Erythroblast (primary cell): ENCODE measurements around the gene GABBR2.

ENCODE experiments used
- GATA1 ChIP-seq: IDR thresholded peaks from 2 replicates; pipeline ENCODE4 v1.6.1; 2011; ENCODE audit warnings: low read depth, mild to moderate bottlenecking, control low read depth, low read length, moderate library complexity
- POLR2A ChIP-seq: IDR thresholded peaks from 2 replicates; pipeline ENCODE4 v1.6.1; 2011; ENCODE audit warnings: mild to moderate bottlenecking, low read length

GRCh38 chr9:98285446-98285845, 423.3 kb downstream of the GABBR2 start:
- TF ChIP-seq POLR2A, result no peak
- no peak for TF ChIP-seq GATA1
